GM18508 (cell line): Measurements from ENCODE around the gene ATM.
"Not testable (repeated sequence)": the region's sequence is repeated elsewhere in the genome, so short reads cannot be mapped to it uniquely, and the experiment has no call there.

Experiments used
- ATAC-seq: cut with Tn5 transposase; IDR thresholded peaks from one replicate; pipeline ENCODE4 v1.9.1; 2021; ENCODE audit warnings: moderate number of reproducible peaks; ENCODE audit not compliant: insufficient read depth, unreplicated experiment

Gene ATM

DNA sequence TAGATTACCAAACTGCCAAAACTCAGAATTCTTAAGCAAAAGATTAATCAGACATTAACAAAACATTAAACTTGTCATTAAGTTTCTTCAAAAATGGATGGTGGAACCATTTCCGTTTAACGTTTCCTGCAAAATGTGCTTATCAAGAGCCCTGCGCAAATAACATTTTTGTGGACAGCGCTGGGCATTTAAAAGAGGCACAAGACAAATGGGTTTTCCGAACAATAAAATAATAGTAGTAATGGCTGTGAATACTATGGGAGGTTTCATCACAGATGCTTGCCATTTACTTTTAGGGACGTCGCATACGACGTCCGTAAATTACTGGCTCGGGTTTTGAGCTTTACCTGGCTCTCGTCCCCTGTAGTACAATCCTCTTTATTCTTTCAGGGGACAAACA is 1.5 kb upstream of the ATM start:
- no peak for ATAC-seq

DNA sequence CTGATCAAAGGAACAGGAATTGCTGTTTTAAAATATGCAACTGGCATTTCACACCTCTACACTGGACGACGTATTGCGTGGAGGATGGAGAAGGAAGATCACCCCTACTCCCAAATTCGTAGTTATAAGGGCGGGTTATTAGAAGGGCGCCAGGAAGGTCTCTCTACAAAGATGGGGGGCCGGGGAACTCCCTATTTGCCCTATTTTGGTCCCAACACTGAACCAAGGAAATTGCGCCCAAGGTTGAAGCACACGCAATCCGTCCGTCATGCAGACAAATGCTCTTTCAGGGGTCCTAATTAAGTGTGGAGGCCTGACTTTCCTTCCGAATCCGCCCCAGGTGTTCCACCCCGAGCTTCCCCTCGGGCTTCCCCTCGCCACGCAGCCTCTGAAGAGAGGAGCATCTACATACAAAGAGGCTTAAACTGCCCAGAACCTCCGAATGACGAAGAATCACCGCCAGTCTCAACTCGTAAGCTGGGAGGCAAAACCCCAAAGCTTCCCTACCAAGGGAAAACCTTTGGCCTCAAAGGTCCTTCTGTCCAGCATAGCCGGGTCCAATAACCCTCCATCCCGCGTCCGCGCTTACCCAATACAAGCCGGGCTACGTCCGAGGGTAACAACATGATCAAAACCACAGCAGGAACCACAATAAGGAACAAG is 825 bp upstream of the ATM start:
- no peak for ATAC-seq

DNA sequence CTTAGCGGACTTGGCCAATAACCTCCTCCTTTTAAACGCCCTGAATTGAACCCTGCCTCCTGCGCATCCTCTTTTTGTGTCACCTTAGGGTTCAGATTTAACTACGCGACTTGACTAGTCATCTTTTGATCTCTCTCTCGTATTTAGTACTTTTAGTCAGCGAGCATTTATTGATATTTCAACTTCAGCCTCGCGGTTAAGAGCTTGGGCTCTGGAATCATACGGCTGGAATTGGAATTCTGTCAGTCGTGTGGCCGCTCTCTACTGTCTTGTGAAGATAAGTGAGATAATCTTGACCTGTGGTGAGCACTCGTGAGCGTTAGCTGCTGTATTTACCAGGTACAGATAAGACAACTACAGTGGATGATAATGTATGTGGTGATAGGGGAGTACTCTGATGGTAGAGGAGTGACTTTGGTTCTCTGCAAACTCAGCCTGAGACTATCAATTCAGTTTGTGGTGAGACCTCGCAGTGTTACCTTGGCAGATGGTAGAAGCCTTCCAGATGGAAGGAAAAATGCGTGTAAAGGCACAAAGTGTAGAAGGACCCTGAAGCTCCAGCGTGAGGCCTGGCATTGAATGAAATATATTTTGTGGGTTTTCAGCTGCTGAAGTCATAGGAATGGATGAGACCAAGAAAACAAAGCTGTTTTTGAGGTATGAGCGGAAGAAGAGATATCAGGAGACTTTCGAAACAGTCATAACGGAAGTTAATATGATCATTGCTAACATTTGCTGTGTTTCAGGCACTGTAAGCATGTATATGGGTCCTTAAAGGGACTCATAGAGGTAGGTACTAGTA is 682 bp downstream of the ATM start:
- ATAC-seq = no peak

DNA sequence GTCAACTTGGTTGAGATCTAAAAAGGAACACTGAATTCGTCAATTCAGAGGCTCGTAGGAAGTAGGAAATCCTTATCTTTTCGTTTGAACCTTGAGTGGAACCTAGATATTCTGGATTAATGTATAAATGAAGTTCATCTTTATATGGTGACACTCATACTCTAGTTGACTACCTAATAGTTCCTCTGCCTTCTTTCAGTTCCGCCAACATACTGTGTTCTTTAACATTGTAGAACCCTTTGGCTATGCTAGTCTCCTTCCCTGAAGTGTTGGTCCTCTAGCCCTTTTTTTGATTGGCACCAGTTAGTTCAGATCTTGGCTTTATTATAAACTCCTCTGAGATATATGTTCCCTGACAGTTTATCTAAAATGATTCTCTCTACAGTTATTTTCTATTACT is 1.5 kb downstream of the ATM start:
- no peak for ATAC-seq

DNA sequence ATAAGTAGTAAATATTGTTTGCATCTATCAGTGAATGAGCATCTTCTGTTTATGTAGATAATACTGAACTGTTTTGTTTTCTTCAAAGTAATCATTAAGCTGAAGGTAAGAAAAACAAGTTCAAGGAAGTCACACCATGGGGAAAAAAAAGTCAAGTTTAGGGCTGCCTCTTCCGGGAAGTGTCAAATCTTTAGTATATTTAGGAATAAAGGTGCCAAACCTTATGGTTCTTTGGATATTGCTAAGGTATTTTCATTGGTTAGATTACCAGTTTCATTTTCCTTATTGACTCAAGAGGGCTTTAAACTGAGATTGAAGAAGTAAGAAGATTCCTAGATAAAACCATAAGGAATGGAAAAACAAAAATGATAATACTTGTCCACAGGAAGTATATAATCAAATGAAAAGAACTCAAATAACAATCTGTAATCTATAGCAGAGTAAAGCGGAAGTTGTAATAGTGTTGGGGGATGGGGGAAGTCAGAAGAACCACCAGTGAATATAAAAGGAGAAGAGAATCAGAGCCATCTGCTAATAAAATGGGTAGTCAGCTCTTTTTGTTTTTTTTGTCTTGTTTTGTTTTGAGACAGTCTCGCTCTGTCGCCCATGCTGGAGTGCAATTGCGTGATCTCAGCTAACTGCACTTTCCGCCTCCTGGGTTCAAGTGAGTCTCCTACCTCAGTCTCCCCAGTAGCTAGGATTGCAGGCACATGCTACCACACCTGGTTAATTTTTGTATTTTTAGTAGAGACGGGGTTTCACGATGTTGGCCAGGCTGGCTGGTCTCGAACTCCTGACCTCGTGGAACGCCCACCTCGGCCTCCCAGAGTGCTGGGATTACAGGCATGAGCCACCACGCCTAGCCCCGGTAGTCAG is 2.3 kb downstream of the ATM start:
- ATAC-seq = no peak

DNA sequence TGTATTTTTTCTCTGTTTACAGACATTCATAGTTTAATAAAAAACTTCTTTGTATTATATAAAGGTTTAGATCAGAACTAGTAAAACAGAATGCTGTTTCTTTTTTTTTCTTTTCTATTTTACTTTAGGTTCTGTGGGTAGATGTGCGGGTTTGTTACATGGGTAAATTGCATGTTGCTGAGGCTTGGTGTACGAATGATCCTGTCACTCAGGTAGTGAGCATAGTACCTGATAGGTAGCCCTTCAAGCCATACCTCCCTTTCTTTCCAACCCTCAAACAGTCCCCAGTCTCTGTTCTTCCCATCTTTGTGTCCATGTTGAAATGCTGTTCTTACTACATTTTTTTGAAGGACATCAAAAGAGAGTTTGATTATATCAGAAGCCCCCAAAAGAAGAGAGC is 3.2 kb downstream of the ATM start:
- no peak for ATAC-seq

DNA sequence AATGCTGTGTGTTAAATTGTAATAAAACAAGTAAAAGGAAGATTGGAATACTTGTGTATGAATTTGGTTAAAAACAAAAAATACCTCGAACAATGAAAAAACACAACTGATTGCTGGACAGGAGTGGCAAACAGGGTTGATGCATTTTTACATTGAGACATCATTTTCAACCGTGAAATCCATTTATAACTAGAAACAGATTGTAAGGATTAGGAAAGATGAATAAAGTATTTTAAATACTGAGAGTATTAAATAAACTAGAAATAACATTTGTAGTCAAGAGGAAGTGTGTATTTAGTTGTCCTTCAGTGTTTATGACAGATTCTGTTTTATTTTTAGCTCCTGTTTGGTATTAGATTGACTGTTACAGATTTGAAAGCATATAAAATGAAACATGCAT is 5.4 kb downstream of the ATM start:
- no peak for ATAC-seq

DNA sequence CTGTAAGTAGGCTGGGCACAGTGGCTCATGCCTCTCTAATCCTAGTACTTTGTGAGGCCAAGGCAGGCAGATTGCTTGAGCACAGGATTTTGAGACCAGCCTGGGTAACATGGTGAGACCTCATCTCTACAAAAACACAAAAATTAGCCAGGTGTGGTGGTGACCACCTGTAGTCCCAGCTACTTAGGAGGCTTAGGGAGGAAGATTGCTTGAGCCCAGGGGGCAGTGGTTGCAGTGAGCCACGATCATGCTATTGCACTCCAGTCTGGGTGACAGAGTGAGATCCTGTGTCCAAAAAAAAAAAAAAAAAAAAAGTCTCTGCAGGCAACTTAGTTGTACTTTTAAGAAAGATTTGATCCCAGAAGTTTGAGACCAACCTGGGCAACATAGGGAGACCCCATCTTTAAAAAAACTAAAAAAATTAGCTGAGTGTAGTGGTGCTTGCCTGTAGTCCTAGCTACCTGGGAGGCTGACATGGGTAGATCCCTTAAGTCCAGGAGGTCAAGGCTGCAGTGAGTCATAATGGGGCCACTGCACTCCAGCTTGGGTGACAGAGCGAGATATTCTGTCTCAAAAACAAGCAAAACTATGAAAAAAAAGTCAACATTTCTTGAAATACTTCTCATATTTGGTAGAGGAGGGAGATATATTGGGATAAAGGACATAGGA is 10.5 kb downstream of the ATM start:
- no peak for ATAC-seq

DNA sequence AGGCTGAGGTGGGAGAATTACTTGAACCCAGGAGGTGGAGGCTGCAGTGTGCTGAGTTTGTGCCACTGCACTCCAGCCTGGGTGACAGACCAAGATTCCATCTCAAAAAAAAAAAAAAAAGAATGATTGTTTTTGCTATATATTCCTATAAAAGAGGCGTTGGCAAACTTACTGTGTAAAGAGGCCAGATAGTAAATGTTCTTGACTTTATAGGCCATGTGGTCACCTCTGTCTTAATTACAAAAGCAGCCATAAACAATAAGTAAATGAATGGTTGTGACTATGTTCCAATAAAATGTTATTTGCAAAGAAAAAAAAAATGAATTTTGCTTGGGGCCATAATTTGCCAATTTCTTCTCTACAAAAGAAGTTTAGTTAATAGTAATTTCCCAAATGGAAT is 12.3 kb downstream of the ATM start:
- no peak for ATAC-seq

DNA sequence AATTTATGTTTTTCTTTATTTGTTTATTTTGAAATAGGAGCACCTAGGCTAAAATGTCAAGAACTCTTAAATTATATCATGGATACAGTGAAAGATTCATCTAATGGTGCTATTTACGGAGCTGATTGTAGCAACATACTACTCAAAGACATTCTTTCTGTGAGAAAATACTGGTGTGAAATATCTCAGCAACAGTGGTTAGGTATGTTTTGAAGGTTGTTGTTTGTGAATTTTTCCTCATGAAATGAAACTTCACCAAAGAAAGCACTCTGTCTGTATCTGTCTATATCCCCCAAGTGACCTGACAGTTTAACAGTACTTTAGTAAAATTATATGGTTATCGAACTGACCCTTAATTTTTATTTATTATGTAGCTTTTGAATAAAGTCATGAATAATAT is 12.8 kb downstream of the ATM start:
- ATAC-seq = no peak

DNA sequence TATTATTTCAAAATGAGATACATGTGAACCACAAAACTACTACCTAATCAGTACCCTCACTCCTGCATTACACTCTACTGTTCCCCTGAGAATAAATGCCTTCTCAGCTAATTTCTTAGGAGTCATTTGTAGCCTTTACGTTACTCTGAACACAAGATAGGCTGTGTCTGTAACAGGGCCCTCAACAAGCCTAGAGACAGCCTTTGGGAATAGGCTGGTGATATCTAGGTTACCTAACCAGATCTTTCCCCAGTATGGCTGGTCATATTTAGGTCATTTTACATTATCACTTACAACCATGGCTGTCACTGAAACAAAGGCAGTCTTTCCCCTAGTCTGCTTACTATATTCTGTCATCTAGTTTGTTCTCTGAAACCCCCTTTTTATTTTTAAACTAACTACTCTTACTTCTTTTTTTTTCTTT is 14.2 kb downstream of the ATM start:
- peak; percentile 32 for ATAC-seq

DNA sequence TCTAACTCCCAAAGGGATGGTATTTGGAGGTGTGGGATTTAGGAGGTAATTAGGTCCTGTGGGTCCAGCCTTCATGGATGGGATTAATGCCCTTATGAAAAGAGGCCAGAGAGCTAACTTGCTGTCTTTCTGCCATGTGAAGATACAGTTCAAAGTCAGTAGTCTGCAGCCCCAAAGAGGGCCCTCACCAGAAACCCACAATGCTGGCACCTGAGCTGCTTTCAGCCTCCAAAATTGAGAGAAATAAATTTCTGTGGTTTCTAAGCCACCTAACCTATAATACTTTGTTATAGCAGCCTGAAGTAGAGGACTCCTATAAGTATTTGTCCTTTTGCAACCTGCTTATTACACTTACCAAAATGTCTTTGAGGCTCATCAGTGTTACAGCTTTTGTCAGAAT is 16.2 kb downstream of the ATM start:
- ATAC-seq = no peak

DNA sequence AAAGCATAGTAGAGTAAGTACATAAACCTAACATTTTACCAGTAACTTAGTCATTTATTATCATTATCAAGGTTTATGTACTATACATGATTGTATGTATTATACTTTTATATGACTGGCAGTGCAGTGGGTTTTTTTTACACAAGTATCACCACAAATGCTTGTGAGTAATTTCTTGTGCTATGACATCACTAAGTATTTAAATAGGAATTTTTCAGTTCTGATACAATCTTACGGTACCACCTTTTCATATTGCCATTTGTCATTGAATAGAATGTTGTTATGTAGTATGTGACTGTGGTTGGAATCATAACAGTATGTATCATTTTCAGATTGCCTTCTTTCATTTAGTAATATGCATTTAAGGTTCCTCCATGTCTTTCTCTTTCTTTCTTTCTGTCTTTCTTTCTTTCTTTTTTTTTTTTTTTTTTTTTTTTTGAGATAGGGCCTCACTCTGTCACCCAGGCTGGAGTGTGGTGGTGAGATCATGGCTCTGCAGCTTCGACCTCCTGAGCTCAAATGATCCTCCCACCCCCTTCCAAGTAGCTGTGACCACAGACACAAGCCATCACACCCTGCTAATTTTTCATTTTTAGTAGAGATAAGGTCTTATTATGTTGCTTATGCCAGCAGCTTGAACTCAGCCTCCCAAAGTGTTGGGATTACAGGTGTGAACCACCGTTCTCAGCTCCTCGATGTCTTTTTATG is 18.6 kb downstream of the ATM start:
- ATAC-seq = no peak

DNA sequence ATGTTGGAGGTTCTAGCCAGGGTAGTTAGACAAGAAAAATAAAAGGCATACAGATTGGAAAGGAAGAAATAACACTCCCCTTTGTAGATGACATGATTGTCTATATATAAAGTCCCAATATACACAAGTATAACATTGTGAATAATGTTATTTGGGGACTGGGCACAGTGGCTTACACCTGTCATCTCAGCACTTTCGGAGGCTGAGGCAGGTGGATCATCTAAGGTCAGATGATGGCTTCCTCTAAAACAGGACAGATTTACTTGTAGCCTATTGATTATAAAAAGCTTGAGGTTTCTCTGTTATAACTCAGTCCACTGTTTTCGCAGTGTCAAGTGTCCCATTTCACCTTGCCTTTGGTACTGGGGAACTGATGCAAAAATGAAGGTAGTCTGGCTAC is 19.6 kb downstream of the ATM start:
- no peak for ATAC-seq

DNA sequence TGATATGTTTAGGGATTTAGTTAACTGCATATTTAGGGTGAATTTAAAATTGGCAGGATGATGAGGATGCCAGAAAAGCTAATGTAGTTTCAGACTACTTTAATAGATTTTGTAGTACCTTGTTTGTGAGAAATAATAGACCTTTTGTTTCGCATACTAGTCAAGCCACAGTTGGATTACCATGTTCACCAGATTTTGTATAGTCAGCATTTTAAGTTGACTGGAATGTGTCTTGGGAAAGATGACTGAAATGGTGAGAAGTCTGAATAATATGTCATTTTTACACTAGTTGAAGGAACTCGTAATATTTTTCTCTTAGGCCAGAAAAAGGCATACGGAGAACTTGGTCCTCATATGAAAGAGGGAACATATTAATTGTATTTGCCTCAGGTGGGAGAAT is 23.4 kb downstream of the ATM start:
- ATAC-seq = no peak

DNA sequence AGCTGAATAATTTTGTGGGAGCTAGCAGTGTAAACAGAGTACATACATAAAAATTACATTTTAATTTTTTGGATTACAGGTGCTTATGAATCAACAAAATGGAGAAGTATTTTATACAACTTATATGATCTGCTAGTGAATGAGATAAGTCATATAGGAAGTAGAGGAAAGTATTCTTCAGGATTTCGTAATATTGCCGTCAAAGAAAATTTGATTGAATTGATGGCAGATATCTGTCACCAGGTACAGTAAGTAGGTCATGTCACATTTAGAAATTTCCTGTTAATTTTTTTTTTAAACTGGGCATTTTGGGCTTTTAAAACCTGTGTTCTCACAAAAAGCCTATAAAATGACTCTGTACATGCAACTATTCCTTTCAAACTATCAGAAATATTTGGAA is 24.0 kb downstream of the ATM start:
- no peak for ATAC-seq

DNA sequence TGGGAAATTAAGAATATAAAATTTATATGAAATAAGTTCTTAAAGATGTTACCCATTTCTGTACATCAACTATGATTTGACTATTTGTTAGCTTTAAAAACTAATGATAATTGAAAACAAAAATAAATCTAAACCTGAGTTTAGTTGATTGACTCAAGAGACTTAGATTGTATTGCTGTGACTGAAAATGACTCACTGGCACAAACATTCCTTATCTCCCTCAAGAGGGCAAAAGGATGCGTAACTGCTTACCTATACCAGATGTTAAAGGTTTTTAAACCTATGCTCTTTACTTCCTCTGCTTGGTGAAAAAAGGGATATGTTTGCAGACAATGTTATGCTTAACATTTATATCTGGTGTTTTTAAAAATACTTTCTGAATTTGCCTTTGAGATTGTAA is 30.3 kb downstream of the ATM start:
- ATAC-seq = no peak

DNA sequence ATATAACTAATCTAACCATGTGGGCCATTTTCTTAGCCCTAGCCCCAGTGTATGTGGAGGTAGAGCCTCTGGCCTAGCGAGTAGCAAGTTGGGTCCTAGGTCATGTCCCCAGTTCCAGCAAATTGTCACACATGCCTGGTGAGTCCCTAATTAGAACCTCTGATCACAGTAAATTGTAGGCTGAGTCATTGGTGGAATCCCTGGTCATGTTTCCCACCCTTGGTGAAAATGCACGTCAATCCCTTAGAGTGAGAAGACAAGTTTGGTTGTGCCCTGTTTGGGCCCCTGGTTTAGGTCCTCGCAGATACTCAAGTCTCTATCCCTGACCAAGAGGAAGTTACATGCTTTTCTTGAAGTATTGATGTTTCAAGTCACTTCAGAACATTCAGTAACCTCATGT is 46.7 kb downstream of the ATM start:
- no peak for ATAC-seq

DNA sequence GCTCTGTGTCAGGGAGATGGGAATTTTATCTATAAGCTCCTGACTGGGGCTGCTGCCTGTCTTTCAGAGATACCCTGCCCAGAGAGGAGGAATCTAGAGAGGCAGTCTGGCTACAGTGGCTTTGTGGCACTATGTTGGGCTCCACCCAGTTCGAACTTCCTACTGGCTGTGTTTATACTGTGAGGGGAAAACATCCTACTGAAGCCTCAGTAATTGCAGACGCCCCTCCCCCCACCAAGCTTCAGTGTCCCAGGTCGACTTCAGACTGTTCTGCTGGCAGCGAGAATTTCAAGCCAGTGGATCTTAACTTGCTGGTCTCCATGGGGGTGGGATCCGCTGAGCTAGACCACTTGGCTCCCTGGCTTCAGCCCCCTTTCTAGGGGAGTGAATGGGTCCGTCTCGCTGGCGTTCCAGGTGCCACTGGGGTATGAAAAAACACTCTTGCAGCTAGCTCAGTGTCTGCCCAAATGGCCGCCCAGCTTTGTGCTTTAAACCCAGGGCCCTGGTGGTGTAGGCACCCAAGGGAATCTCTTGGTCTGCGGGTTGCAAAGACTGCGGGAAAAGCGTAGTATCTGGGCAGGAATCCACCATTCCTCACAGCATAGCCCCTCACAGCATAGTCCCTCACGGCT is 54.2 kb downstream of the ATM start:
- ATAC-seq = not testable (repeated sequence)

DNA sequence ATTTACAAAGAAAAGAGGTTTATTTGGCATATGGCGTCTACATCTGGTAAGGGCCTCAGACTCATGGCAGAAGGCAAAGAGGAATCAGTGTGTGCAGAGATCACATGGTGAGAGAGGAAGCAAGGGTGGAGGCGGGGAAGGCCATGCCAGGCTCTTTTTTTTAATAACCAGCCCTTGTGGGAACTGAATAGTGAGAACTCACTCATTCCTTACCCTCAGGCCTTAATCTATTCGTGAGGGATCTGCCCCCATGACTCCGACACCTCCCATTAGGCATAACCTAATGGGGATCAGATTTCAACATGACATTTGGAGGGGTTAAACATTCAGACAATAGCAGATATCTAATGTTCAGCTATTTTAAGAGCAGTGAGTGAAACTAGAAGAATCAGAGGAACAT is 55.7 kb downstream of the ATM start:
- ATAC-seq = no peak
